Raji (cell line): ENCODE results near the gene UBR1.

Experiments
- POLR2A ChIP-seq: IDR thresholded peaks from 2 replicates; pipeline ENCODE4 v1.6.1; 2011; ENCODE audit warnings: low read depth, low read length, control low read depth; ENCODE audit not compliant: insufficient read depth

The UBR1 gene

GRCh38 chr15:42911058-42911592 lies 194.7 kb downstream of the UBR1 start:
- TF ChIP-seq POLR2A, result no peak

- TF ChIP-seq POLR2A, result no peak
Observed at GRCh38 chr15:42908538-42908937, 197.3 kb downstream of the UBR1 start.

GRCh38 chr15:42903388-42904324 lies 202.2 kb downstream of the UBR1 start:
- TF ChIP-seq POLR2A, result no peak
